Endometrium (tissue), 2 donors: Measurements from ENCODE around the gene ZNF888.
"Not testable (repeated sequence)": the region's sequence is repeated elsewhere in the genome, so short reads cannot be mapped to it uniquely, and the experiment has no call there.

Source experiments
- FAIRE-seq: peaks from 2 replicates; lab custom pipeline; 2012; peaks lifted over from hg19 to GRCh38; lab: Jason Lieb, UNC
- donor health status: control.
- donor health status: control.

The ZNF888 gene

DNA sequence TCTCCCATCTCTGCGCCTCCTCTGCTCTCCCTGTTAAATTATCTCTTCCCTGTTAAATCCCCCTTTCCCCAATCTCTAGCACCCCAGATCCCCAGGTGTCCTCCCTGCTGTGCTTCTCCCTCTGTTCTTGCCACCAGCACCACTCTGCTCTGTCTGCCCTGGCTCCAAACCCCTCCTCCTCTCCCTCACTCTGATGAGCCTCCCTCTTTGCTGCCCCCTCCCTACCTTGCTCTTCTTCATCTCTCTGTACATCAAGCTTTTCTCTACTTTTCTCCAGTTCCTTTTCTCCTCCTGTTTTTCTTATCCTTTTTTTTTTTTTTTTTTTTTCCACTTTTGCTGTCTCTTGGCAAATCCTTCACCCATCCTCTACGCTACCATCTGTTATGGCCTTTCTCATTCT lies 18.3 kb upstream of the ZNF888 start:
- FAIRE-seq: not testable (repeated sequence)

- FAIRE-seq: not testable (repeated sequence)
Observed at GRCh38 chr19:52940905-52941304, 17.7 kb upstream of the ZNF888 start.

DNA sequence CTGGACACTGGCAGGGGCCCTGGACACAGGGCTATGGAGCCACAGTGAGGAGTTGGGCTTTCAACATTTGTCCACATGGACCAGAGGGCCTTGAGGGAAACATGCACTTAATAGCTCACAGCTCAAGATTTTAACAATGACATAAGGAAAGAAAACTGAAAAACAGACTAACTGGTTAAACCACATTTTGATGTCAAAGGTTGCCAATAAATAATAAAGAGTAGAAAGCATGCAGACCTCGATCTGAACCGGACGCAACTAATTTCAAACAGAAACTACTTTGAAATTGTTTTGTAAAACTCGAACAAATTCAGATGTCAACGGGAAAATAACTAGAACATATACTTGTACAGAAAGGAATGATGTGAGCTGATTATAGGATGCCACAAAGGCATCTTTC lies 15.5 kb upstream of the ZNF888 start:
- no peak for FAIRE-seq

- FAIRE-seq: no peak
Observed at GRCh38 chr19:52936954-52937325, 13.7 kb upstream of the ZNF888 start.

DNA sequence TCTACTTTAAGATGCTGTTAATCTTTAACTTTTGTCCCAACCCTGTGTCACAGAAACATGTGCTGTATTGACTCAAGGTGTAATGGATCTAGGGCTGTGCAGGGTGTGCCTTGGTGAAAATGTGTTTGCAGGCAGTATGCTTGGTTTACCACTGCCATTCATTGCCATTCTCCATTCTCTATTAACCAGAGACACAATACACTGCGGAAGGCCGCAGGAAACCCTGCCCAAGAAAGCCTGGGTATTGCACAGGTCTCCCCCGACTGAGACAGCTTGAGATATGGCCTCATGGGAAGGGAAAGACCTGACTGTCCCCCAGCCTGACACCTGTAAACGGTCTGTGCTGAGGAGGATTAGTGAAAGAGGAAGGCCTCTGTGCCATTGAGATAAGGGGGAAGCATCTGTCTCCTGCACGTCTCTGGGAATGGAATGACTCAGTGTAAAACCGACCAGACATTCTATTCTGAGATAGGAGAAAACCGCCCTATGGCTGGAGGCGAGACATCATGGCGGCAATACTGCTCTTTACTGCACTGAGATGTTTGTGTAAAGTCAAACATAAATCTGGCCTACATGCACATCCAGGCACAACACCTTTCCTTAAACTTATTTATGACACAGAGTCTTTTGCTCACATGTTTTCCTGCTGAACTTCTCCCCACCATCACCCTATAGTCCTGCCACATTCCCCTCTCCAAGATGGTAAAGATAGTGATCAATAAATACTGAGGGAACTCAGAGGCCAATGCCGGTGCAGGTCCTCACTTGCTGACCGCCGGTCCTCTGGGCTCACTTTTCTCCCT lies 13.1 kb upstream of the ZNF888 start:
- no peak for FAIRE-seq

GRCh38 chr19:52935434-52935833 lies 12.2 kb upstream of the ZNF888 start:
- FAIRE-seq: no peak

- FAIRE-seq: not testable (repeated sequence)
Observed at GRCh38 chr19:52924641-52925040, 1.4 kb upstream of the ZNF888 start.

GRCh38 chr19:52923778-52924593 lies 758 bp upstream of the ZNF888 start:
- no peak for FAIRE-seq

DNA sequence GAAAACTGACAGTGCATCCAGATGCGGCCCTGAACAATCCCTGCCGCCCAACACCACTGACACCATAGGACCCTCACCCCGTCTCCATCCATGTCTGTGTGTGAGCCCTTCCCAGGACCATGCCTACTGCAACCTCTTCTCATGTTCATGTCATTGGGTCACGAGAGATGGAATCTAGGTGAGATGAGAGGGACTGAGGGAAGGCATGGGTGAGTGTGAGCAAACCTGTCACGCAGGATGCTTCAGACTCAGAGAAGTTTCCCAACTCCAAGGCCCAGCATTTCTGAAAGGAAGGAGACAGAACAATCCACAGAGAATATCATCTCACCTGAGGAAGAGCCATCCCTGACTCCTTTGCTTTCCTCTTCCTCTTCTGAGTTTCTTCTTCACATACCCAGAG lies 5.7 kb downstream of the ZNF888 start:
- FAIRE-seq: no peak

DNA sequence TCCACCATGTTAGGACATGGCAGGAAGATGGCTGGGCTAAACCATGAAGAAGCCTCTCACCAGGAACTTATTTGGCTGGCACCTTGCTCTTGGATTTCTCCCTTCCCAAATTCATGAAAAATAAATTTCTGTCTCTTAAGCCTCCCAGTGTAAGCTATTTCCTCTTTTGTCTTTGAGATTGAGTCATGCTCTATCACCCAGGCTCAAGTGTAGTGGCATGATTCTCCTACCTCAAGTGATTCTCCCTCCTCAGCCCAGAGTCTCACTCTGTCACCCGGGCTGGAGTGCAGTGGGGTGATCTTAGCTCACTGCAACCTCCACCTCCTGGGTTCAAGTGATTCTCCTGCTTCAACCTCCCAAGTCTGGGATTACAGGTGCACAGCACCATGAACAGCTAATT lies 12.6 kb downstream of the ZNF888 start:
- no peak for FAIRE-seq

GRCh38 chr19:52904052-52904780 lies 19.0 kb downstream of the ZNF888 start:
- not testable (repeated sequence) for FAIRE-seq

- FAIRE-seq: no peak
Observed at GRCh38 chr19:52901842-52902241, 21.4 kb downstream of the ZNF888 start.

DNA sequence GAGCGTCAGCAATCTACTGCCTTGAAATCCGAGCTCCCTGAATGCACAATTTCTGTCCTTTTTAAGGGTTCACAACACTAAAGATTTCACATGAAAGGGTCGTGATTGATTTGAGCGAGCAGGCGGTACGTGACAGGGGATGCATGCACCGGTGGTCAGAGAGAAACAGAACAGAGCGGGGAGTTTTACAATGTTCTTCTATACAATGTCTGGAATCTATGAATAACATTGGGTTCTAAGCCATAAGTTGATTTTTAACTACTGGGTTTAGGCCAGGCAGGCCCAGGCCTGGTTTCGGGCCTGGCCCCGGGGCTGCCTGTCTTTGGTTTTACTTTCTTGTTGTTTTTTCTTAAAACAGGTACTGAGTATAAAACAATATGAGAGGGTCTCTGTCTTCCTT lies 24.6 kb downstream of the ZNF888 start:
- FAIRE-seq: not testable (repeated sequence)

DNA sequence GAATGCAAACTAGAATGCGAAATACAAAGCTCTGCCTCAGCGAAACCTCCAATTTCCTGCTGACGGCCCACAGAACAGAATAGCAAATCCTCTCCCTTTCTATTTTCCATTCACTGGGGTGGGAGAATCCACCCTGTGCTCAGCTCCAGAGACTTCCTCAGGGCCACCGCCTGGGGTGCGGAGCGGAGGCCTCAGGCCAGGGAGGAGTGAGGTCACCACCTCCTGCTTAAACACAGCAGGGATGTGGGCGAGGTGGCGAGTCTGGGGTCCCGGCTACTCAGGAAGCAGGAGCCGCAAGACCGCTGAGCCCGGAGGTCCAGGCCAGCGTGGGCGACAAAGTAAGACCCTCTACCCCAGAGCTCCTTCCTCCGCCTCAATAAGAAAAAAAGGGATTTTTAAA lies 25.1 kb downstream of the ZNF888 start:
- no peak for FAIRE-seq

DNA sequence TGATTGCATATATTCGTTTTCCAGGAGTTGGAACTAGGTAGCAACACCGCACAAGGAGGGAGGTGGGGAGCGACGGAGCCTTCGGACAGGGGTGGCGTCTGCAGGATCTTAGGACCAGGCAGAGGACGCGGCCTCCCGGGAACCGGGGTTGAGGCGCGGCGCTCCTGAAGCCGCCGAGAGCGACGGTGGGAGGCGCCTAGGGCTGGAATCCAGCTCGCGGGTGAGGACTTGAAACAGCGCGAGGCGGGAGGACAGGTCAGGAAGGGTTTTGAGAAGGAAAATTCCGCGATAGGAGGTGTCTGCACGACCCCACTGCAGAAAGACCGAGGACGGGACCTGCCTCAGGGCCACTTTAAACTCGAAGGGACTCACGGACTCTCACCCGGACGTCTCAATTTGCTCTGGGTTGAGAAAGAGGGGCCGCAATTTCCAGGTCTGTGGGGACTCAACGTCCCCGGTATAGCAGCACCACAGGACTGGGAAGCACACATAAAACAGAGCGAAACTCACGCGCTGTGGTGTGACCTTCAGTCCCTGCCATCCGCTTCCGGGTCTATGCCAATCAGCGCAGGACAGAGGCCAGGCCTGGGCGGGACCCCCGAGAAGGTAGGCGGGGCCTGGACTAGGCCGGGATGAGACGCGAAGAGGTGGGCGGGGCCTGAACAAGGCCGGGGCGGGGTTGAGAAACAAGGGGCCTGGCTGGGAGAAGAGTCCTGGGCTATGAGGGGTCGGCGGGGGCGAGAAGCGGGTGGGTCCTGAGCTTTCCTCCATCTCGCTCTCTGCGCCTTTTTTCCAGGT lies 25.9 kb downstream of the ZNF888 start, which contains the start of gene ZNF320:
Gene ZNF320, minus strand, starts transcription at position 498 of the 798 bp plus-strand sequence. CDS start 7,380 bp downstream, outside the sequence.
- FAIRE-seq: no peak

GRCh38 chr19:52896431-52897137 lies 26.6 kb downstream of the ZNF888 start:
- no peak for FAIRE-seq

DNA sequence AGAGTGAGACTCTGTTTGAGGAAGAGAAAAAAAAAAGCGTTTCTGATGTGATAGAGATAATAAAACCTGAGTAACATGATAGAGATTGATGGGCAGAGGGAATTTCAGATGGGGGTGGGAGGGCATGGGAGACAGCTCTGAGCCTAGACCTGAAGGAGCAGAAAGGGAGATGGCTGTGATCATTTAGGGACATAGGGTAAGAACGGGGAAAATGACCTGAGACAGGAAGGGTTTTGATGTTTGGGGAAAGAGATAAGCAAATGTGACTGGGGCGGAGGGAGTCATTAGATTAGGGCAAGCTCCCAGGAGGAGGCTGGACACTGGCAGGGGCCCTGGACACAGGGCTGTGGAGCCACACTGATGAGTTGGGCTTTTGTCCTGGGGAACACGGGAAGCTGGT lies 31.9 kb downstream of the ZNF888 start:
- FAIRE-seq: no peak

DNA sequence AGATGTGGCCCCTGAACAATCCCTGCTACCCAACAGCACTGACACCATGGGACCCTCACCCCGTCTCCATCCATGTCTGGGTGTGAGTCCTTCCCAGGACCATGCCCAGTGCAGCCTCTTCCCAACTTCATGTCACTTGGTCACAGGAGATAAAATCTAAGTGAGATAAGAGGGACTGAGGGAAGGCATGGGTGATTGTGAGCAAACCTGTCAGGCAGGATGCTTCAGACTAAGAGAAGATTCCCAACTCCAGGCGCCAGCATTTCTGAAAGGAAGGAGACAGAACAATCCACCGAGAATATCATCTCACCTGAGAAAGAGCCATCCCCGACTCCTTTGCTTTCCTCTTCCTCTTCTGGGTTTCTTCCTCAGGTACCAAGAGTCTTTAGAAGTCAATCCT lies 33.3 kb downstream of the ZNF888 start:
- FAIRE-seq: no peak

GRCh38 chr19:52889076-52889475 lies 34.2 kb downstream of the ZNF888 start:
- FAIRE-seq: no peak

DNA sequence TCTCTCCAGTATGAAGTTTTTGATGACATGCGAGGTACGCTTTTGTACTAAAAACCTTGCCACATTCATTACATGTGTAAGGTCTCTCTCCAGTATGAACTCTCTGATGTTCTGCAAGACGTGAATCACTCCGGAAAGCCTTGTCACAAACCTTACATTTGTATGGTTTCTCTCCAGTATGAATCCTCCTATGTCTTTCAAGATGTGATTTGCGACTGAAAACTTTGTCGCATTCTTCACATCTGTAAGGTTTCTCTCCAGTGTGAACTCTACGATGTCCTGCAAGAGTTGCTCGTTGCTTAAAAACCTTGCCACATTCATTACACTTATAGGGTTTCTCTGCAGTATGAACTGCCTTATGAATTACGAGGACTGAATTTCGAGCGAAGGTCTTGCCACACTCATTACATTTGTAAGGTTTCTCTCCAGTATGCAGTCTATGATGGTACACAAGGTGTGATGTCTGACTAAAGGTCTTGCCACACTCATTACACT lies 42.3 kb downstream of the ZNF888 start:
- no peak for FAIRE-seq

- not testable (repeated sequence) for FAIRE-seq
Observed at GRCh38 chr19:52872996-52873395, 50.2 kb downstream of the ZNF888 start.
